AG09319 (cell line): ENCODE data around the gene MYOT.

Experiments used
- DNase-seq: peaks from one replicate; pipeline ENCODE4 v3.0.0-alpha.2; 2010; ENCODE audit warnings: low read depth; ENCODE audit errors: extremely low read depth
- TF ChIP-seq, protein P1 (sequence below): IDR thresholded peaks from 2 replicates; pipeline ENCODE4 v1.5.1; 2011; ENCODE audit warnings: low read depth, mild to moderate bottlenecking, inconsistent platforms, low read length, moderate library complexity

The MYOT gene

DNA sequence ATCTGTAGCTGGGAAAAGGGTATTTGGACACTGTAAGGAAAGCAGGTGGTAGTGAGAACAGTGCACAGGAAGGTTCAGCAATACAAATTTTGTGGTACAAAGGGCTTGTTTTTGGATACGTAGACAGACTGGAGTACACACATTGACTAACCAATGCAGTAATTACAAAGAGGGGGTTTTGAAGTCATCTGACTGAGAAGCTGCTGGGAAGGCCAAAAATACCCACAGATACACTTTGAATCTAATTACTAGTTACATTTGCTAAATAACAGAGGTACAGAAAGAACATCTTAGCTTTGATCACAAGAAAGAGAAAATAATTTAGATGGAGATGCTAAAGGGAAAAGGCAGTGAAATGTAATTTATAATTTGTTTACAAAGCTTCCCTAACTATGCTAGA lies 67.5 kb downstream of the MYOT start:
- TF ChIP-seq, protein P1, sequence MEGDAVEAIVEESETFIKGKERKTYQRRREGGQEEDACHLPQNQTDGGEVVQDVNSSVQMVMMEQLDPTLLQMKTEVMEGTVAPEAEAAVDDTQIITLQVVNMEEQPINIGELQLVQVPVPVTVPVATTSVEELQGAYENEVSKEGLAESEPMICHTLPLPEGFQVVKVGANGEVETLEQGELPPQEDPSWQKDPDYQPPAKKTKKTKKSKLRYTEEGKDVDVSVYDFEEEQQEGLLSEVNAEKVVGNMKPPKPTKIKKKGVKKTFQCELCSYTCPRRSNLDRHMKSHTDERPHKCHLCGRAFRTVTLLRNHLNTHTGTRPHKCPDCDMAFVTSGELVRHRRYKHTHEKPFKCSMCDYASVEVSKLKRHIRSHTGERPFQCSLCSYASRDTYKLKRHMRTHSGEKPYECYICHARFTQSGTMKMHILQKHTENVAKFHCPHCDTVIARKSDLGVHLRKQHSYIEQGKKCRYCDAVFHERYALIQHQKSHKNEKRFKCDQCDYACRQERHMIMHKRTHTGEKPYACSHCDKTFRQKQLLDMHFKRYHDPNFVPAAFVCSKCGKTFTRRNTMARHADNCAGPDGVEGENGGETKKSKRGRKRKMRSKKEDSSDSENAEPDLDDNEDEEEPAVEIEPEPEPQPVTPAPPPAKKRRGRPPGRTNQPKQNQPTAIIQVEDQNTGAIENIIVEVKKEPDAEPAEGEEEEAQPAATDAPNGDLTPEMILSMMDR = no peak
- DNase-seq = no peak

DNA sequence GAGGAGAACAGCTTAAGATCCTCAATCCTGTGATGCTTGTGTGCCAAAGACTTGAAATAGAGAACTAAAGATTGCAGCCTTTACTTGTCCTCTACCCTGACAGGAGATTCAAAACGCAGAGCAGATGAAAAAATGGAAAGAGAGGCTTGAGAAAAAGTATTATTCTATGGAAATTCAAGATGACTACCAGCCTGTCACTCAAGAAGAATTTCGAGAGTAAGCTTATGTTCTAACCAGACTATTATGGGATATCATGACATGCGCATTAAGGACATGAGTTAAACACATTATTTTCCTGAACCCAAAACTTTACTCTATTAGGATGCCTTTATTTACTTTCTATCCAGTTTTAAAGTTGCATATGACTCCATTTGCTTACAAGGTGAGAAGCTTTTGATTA lies 68.0 kb downstream of the MYOT start:
- TF ChIP-seq, protein P1 = no peak
- DNase-seq = no peak
